SHP77 (cell line): ENCODE measurements around the gene VDAC1.
"Not testable (repeated sequence)": the region's sequence is repeated elsewhere in the genome, so short reads cannot be mapped to it uniquely, and the experiment has no call there.

Source experiments
- DNase-seq, 2 experiments: peaks; one replicate each; lab custom pipeline; 2025; lab: John Stamatoyannopoulos, UW

Gene VDAC1

DNA sequence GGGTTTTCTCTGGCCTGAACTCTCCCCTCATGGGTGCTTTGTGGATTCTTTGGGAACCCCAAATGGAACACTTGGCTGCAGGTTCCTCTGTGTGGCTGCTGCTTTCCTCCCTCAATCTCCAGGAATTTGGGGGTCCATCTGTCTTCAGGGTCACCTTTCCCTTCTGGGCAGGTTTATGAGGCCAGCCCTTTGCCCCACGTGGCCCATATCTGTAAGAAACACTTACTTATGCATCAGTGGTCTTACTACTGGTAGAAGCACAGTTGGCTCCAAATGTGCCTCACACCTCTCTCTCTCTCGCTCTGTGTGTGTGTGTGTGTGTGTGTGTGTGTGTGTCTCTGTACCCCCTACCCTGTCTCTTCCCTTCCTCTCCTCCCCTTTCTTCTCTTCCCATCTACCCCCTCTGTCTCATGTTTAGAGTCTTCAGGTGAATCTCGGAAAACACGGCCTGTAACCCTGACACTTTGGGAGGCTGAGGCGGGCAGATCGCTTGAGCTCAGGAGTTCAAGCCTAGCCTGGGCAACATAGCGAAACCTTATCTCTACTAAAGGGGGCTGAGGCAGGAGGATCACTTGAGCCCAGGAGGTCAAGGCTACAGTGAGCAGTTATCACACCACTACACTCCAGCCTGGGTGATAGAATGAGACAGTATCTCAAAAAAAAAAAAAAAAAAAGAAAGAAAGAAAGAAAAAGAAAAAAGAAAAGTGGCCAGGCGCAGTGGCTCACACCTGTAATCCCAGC lies 63.1 kb downstream of the VDAC1 start:
- DNase-seq = no peak

DNA sequence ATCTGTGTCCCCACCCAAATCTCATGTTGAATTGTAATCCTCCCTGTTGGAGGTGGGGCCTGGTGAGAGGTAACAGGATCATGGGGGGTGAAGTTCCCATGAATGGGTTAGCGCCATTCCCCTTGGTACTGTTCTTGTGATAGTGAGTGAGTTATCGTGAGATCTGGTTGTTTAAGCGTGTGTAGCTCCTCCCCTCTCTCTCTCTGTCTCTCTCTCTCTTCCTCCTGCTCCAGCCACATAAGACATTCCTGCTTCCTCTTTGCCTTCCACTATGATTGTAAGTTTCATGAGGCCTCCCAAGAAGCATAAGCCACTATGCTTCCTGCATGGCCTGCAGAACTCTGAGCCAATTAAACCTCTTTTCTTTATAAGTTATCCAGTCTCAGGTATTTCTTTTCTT lies 65.1 kb downstream of the VDAC1 start:
- no peak for DNase-seq

DNA sequence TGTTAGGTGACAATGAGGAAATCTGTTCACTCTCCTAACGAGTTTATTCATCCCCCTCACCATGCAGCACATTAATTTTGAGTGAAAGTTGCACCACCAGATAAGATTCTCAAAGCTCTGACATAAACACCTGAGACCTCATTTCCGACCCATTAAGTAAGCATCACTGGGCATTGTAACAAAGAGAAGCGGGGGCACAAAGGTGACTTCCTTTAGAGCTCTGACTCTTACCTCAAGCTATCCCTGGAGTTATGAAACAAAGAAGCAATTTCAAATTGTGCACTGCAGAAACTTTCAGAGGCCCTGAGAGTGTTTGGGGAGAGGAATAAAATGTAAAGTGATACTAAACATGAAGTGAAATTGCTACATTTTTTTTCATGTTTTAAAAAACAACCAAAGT lies 65.8 kb downstream of the VDAC1 start:
- no peak for DNase-seq

DNA sequence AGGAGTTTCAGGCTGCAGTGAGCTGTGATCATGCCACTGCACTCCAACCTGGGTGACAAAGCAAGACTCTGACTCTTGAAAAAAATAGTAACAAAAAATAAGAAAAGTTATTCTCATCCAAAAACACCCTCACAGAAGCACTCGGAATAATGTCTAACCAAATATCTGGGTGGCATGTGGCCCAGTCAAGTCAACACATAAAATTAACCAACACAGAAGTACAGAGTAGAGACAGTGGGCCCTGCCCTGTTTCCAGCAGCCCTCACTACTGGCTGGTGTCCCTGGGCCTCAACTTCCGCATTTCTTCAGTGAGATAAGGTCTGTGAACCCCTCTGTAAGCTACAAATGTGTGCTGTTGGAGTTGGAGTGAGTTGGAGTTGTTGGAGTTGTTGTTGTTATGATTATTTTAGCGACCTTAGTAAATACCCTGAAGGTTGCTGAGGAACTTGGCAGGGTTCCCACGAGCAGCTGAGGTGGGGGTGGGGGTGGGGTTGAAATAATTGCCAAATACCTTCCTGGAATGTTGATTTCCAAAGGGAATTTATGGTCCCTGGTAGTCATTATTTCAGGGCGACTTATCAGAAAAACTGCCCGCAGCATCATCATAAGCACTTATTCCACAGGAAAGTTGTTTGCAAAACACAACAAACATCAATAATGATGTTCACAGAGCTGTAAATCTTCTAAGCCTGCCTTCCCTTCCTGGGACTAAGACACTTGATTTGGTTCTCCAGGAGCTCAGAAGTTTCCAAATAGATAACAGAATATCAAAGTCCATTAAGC lies 66.5 kb downstream of the VDAC1 start:
- DNase-seq = no peak

DNA sequence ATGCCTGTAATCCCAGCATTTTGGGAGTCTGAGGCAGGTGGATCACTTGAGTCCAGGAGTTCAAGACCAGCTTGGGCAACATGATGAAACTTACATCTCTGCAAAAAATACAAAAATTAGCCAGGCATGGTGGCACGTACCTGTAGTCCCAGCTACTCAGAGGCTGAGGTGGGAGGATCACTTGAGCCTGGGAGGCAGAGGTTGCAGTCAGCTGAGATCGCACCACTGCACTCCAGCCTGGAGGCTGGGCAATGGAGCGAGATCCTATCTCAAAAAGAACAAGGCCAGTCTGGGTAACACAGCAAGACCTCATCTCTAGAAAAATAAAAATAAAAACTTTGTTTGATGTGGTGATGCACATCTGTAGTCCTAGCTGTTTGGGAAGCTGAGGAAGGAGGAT lies 67.1 kb downstream of the VDAC1 start:
- DNase-seq = not testable (repeated sequence)

DNA sequence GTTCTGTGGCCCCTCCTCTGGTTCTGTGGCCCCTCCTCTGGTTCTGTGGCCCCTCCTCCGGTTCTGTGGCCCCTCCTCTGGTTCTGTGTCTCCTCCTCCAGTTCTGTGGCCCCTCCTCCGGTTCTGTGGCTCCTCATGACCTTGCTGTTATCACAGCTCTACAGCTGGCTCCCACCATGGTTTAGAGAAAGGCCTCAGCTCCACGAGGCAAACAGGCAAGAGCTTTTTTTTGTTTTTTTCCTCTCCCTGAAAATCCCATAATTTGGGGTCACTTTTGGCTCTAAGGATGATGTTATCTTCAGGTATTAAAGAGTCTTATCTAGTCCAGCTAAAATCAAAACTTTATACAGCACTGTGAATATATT lies 68.1 kb downstream of the VDAC1 start:
- DNase-seq = no peak

DNA sequence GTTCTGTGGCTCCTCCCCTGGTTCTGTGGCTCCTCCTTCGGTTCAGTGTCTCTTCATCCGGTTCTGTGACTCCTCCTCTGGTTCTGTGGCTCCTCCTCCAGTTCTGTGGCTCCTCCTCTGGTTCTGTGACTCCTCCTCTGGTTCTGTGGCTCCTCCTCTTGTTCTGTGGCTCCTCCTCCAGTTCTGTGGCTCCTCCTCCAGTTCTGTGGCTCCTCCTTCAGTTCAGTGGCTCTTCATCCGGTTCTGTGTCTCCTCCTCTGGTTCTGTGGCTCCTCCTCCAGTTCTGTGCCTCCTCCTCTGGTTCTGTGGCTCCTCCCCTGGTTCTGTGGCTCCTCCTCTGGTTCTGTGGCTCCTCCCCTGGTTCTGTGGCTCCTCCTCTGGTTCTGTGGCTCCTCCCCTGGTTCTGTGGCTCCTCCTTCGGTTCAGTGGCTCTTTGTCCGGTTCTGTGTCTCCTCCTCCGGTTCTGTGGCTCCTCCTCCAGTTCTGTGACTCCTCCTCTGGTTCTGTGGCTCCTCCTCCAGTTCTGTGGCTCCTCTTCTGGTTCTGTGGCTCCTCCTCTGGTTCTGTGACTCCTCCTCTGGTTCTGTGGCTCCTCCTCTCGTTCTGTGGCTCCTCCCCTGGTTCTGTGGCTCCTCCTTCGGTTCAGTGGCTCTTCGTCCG lies 68.7 kb downstream of the VDAC1 start:
- DNase-seq = not testable (repeated sequence)

DNA sequence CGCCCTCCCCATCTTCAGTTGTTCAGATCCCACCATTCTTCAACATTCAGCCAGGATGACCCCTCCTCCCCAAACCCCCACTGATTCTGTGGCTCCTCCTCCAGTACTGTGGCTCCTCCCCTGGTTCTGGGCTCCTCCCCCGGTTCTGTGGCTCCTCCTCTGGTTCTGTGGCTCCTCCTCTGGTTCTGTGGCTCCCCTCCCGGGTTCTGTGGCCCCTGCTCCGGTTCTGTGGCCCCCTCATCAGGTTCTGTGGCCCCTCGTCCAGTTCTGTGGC lies 69.2 kb downstream of the VDAC1 start:
- no peak for DNase-seq

DNA sequence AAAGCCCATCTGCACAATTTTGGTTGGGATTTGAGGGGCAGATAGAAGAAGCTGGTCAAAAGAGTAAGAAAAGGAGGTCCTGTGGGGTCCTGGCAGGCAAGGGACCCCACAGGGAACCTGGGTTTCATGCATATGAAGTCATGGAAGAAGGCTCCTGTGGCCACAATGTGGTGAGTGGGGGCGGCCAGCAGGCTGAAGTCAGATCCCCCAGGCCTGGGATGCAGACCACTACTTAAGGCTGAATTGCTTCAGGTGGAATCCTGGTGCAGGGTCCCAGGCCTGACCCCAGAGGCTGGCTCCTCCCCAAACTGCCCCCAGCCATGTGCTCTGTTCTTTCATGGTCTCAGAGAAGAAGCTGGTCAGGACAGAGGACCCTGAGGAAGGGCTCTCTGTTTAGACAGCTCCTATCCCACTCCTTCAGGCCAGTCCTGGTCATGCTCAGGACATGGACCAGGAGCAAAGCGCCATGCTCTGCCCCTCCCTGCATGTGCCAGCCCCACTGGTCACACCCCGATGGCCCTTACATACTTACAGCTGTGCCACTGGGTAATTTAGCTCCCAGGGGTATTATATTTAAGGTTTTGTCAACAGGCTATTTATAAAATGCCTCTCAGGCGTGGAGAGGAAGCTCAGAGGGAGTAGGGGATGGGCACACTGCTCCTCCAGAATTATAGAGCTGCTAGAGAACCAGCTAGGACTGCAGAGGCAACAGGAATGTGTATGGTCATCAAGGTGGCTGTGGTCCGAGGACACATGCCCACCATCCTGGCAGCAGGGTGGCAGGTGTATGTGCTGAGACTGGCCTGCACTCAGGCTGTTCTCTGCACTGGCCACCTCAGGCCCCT lies 69.7 kb downstream of the VDAC1 start:
- DNase-seq = no peak

DNA sequence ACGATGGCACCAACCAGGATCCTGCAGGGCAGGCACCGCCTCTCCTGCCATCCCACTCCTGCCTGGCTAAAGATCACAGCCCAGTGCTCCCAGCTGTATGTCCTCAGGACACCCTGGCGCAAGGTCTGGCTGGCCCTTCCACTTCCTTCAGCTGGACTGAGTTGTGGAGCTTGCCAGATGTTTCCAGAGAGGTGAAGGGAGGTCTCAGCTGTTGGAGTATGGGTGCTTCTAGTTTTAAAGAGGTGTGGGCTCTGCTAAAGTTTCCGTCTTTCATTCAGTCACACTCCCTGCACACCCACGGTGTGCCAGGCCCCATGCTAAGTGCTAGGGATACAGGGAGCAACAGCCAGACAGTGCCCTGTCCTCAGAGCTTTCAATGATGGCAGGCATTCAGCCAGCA lies 70.5 kb downstream of the VDAC1 start:
- DNase-seq = no peak

DNA sequence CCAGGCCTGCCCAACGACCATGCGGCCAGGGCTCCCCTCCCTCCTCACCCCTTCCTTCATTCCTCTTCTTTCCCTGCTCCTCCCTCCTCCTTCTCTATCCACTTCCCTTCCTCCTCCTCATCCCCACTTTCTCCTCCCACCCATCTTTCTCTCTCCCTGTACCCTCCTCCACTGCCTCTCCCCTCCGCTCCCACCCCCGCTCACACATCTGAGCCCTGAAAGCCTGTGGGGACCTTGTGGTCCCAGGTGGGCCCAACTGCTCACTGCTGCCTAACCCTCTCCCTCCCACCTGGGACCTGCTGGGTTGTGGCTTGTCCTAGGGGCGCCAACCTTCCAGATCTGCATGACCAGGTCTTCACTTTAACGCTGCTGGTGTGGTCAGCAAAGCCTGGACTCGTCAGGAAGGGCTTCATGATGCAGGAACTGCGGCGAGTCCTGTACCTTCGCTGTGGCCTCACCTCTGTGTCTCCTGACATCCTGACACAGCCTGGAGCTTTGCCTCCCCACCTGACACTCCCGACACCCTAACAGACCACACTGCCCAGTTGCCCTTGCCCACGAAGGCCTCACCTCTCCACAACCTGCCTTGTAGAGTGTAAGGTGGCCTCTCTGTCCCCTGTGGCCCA lies 71.0 kb downstream of the VDAC1 start:
- no peak for DNase-seq

DNA sequence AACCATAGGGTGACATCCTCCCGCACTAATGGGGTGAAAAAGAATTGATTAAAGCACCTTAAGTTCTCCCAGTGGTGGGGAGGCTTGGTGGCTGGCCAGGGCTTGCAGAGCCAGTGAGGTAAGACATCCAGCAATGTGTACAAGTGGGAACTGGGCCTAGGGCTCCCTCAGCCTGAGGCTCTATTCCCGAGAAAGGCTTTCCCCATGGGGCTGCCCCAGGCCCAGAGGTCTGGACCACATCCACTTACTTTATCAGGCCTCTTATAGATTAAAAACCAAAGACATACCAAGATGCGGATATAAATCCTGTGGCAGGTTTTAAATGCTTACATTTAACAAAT lies 71.6 kb downstream of the VDAC1 start:
- DNase-seq = no peak

DNA sequence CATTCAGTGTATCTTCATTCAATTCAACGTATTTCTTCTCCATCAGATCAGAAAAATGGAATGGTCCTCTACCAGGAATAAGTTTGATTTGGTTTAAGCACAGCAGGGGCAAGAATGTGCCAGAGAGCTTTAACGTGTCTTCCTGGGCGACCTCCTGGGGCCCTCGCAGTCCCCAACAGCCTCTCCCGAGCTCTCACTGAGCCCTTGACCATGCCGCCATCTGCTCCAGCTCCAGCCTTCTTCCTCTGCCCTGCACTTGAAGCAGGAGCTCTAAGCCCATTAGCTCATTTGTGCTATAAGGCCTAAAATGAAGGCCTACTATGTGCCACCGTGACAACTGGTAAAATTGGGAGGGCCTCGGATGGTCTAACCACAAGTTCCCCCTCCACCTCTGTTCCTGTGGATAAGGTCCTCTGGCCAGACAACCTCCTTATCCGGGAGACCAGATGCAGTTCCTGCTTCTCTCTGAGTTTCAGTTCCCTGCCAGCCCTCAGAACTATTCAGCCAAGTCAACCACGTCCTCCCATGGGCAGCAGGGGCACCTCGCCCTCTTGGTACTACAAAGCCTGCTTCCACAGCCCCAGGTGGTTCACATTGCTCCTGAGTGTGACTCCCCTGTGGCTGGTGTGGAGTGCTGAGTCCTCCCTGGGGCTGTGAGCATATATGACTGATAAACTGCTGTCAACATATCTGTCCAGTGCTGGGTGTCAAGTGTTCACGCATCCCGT lies 72.2 kb downstream of the VDAC1 start:
- no peak for DNase-seq

DNA sequence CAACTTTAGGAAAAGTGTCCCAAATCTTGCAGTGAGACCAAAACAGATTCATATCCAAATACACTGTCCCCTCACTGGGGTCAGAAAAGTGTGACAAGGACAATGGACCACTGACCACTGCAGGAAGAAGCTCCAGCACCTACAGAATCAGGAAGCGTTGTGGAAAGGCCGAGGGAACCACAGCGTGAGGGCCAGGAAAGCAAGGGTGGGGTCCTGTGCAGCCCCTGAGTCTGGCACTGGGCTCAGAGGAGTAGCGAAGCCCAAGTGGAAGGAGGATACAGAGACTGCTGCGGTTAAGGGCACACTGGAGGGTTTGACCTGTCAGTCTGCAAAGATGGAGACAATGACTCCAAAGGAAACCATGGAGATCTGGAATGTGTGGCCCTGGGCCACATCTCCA lies 73.2 kb downstream of the VDAC1 start:
- DNase-seq = no peak

DNA sequence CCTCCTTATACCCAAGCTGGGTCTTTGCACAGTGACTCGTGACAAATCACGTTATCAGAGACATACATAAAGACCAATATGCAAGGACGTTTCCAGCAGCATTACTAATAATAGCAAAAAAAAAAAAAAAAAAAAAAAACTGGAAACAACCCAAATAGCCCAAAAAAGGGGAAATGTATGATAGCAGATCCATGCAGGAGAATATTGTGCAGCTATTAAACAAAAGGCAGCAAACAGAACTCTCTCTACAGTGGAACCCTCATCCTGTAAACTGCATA lies 74.0 kb downstream of the VDAC1 start:
- no peak for DNase-seq

DNA sequence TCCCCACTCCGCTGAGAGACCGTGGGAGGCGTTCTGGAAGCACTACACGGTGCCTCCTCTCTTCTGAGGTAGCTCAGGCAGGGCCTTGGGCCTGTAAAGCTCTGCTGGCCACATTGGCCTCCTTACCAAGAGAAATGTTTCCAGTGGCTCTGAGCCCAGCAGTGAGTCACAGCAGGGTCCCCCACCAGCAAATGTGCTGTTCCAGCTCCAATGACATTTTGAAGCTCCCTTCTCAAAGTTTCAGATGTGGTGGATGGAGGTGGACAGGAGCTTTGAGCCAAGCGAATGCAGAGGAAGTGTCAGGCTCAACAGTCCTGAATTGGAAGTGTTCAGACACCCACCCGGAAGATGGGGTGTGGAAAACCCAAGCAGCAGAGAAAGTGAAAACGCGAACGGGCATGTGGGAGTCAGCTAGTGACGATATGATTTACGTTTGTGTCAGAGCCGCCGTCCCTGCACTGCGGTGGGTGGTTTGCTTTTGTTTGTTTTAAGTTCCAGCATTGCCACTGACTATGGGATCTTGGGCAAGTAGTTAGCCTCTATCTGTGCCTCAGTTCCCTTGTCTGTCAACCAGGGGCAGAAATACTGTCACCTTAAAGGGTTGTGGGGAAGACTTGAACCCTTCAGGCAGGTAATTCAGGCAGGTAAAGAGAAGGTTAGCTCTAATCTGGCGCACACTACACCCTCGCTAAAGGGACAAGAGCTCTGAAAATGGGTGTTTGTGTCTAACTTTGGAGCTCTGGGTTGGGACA lies 74.5 kb downstream of the VDAC1 start:
- no peak for DNase-seq

DNA sequence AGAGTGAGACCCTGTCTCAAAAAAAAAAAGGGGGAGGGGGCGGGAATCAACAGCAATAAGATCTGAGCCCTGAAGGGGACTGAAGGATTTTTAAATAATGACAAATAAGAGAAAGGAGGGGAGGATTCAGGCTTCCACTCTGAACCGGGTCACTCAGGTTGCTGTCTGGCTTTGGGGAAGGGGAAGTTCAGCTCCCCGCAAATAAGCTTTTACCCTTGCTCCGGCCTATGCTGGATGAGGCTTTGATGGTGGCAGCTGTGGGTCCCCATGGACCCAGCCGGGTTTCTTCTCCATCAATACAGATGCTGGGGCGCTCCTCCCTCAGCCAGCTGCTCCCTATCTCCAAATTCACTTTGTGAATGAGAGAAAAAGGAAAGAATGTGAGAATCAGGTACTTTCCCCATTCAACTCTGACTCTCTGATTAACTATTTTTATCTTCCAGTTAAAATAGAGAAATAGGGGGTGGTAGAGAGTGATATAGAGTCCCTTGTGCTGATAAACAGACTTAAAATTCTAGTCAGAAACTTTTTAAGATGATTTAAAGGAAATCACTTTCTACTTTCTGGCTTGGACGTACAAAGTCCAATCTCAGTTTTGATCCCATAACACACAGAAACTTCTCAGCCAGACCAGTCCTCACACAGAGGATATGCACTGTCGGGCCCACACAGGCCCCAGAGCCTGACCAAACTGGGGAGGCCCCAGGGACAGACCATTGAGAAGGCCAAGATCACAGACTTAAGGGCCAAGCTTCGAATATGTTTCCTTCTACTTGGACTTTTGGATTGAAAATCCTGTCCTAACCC lies 76.0 kb downstream of the VDAC1 start:
- no peak for DNase-seq

DNA sequence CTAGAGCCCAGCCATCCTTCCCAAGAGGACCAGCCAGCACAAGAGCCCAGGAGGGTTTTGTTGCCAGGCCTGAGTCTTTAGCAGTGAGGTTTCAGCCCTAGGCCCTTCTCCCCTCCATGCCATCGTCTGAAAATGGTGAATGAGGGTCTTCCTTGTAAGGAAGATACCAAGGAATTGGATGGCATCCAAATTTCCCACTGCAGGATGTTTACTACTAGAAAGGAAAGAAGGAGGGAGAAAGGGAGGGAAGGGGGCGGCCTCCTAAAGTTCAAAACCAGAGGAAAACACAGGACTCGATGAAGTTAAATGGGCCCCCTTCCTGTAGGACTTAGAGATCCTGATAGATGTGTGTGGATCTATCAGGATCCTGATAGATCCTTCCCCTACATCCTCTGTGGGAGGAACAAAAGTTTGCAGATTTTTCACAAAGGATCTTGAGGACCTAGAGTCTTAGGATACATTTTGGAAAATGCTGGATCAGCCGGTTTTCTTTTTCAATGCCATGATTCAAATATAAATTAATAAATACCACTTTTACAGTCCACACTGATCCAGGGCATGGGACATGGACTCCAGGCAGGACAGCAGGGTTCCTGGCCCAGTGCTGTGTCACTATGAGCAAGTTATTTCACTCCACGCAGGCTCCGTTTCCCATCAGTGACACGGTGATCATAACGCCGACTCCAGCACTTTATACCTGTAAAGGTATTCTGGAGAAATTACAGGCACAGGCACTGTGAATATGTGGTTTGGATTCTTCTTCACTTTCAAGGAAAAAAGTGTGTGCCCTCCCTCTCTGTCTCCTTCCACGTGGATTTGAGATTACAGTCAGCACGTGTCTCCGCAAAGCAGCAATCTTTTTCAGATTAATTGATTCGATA lies 77.2 kb downstream of the VDAC1 start:
- DNase-seq = no peak
